H1 (cell line): ENCODE data around the gene CX3CL1. TPM values are rescaled to one million over a fixed set of nuclear protein-coding genes. Genes with fewer than 3 reads are reported as not detected.

Source experiments
- CTCF ChIA-PET: fragments of 300-600 bp; sonication (Branson Sonifier 250); formaldehyde crosslinking; loops from one replicate; lab custom pipeline; 2021; ENCODE audit not compliant: partially characterized antibody; lab: Charles Lee
- POLR2A ChIA-PET: fragments of 300-600 bp; sonication (Branson Sonifier 250); formaldehyde crosslinking; loops from one replicate; lab custom pipeline; 2021; ENCODE audit warnings: inconsistent platforms; ENCODE audit not compliant: partially characterized antibody; lab: Charles Lee
- DNase-seq, 2 experiments: peaks; one replicate each; pipeline versions ENCODE4 v3.0.0 to v3.0.0-alpha.2; 2010 to 2022; ENCODE audit warnings: low spot score in 2 of 2, low read depth in 1 of 2, mixed read lengths in 1 of 2
- FAIRE-seq: peaks from 2 replicates; lab custom pipeline; 2011; peaks lifted over from hg19 to GRCh38; lab: Jason Lieb, UNC
- H2AFZ ChIP-seq: 2 replicates; pipeline ENCODE4 v1.8.1; 2012; ENCODE audit warnings: low read length, inconsistent platforms
- H2AK5ac ChIP-seq: 2 replicates; pipeline ENCODE4 v1.6.1; 2013; ENCODE audit warnings: low read depth, low read length
- H2BK120ac ChIP-seq: replicated peaks from 2 replicates; pipeline ENCODE3; 2013; ENCODE audit warnings: low read depth, low read length, inconsistent platforms
- H2BK12ac ChIP-seq: 2 replicates; pipeline ENCODE4 v1.6.1; 2013; ENCODE audit warnings: low read depth, low read length
- H2BK15ac ChIP-seq: 2 replicates; pipeline ENCODE4 v1.6.1; 2013; ENCODE audit warnings: low read length
- H2BK20ac ChIP-seq: 2 replicates; pipeline ENCODE4 v1.6.1; 2013; ENCODE audit warnings: low read length
- H2BK5ac ChIP-seq: 2 replicates; pipeline ENCODE4 v1.6.1; 2013; ENCODE audit warnings: low read depth, low read length
- H3K14ac ChIP-seq: 2 replicates; pipeline ENCODE4 v1.6.1; 2013; ENCODE audit warnings: inconsistent platforms; ENCODE audit not compliant: insufficient read length
- H3K18ac ChIP-seq: 2 replicates; pipeline ENCODE4 v1.6.1; 2013; ENCODE audit warnings: low read length; ENCODE audit errors: extremely low read depth
- H3K23ac ChIP-seq: 2 replicates; pipeline ENCODE4 v1.6.1; 2013; ENCODE audit warnings: inconsistent platforms; ENCODE audit not compliant: insufficient read length
- H3K23me2 ChIP-seq: 2 replicates; pipeline ENCODE4 v1.6.1; 2013; ENCODE audit warnings: low read depth, low read length
- H3K27ac ChIP-seq: 2 replicates; pipeline ENCODE4 v1.6.1; 2011; ENCODE audit warnings: low read depth, low read length, inconsistent platforms
- H3K27me3 ChIP-seq, 4 experiments: replicated peaks in 1 of 4; 1 replicate in 1 of 4; 2 replicates in 3 of 4; pipeline versions ENCODE4 v1.6.1 to v1.8.1; 2011 to 2013; ENCODE audit warnings: low read length in 3 of 4, mild to moderate bottlenecking in 3 of 4, inconsistent platforms in 2 of 4, mixed read lengths in 2 of 4, moderate library complexity in 1 of 4; ENCODE audit not compliant: control insufficient read depth in 3 of 4, insufficient read depth in 3 of 4; ENCODE audit errors: extremely low read depth in 1 of 4
- H3K36me3 ChIP-seq, 4 experiments: 2 replicates each; pipeline versions ENCODE4 v1.6.1 to v1.8.1; 2011 to 2013; ENCODE audit warnings: mild to moderate bottlenecking in 4 of 4, low read length in 3 of 4, moderate library complexity in 2 of 4, control low read depth in 1 of 4, inconsistent platforms in 1 of 4; ENCODE audit not compliant: insufficient read depth in 4 of 4, control insufficient read depth in 2 of 4
- H3K4ac ChIP-seq: replicated peaks from 2 replicates; pipeline ENCODE3; 2013; ENCODE audit warnings: low read length, low read depth, mixed read lengths, inconsistent platforms; ENCODE audit not compliant: insufficient read length
- H3K4me1 ChIP-seq, 4 experiments: replicated peaks in 1 of 4; 1 replicate in 1 of 4; 2 replicates in 3 of 4; pipeline versions ENCODE4 v1.6.1 to v1.8.1; 2011 to 2013; ENCODE audit warnings: low read length in 3 of 4, inconsistent platforms in 2 of 4, mixed read lengths in 1 of 4; ENCODE audit not compliant: insufficient read depth in 4 of 4, control insufficient read depth in 3 of 4
- H3K4me2 ChIP-seq, 2 experiments: 2 replicates each; pipeline versions ENCODE4 v1.6.1 to v1.8.1; 2011 to 2013; ENCODE audit warnings: low read depth in 2 of 2, low read length in 2 of 2, control low read depth in 1 of 2, inconsistent platforms in 1 of 2, mild to moderate bottlenecking in 1 of 2; ENCODE audit not compliant: insufficient read depth in 1 of 2
- H3K4me3 ChIP-seq, 4 experiments: fragments of 200-600, 300-600 bp in 1 of 4; sonication (generic), shearing (Covaris generic), sonication (Bioruptor Twin) in 1 of 4; 2 replicates each; pipeline versions ENCODE4 v1.5.1 to v1.8.1; 2011 to 2016; ENCODE audit warnings: low read length in 4 of 4, low read depth in 3 of 4, control low read depth in 2 of 4, inconsistent platforms in 2 of 4, mild to moderate bottlenecking in 2 of 4, mixed read lengths in 1 of 4, moderate library complexity in 1 of 4; ENCODE audit not compliant: insufficient read depth in 2 of 4; ENCODE audit errors: extremely low read depth in 1 of 4
- H3K56ac ChIP-seq: replicated peaks from 2 replicates; pipeline ENCODE3; 2013; ENCODE audit warnings: low read depth, mild to moderate bottlenecking, mixed read lengths, low read length, inconsistent platforms; ENCODE audit not compliant: insufficient read length
- H3K79me1 ChIP-seq: 2 replicates; pipeline ENCODE4 v1.6.1; 2013; ENCODE audit warnings: low read depth, low read length, control low read depth
- H3K79me2 ChIP-seq, 2 experiments: 2 replicates each; pipeline versions ENCODE4 v1.6.1 to v1.8.1; 2012 to 2013; ENCODE audit warnings: low read length in 2 of 2, mild to moderate bottlenecking in 2 of 2, inconsistent platforms in 1 of 2; ENCODE audit not compliant: insufficient read depth in 2 of 2, control insufficient read depth in 1 of 2
- H3K9ac ChIP-seq, 4 experiments: replicated peaks in 1 of 4; 1 replicate in 1 of 4; 2 replicates in 3 of 4; pipeline versions ENCODE4 v1.6.1 to v1.8.1; 2011 to 2013; ENCODE audit warnings: low read depth in 3 of 4, low read length in 3 of 4, control low read depth in 2 of 4, mild to moderate bottlenecking in 2 of 4, moderate library complexity in 2 of 4, inconsistent platforms in 1 of 4; ENCODE audit errors: extremely low read depth in 1 of 4
- H3K9me3 ChIP-seq, 2 experiments: 2 replicates each; pipeline versions ENCODE4 v1.6.1 to v1.8.1; 2012 to 2013; ENCODE audit warnings: mild to moderate bottlenecking in 2 of 2, moderate library complexity in 2 of 2, control low read depth in 1 of 2, inconsistent platforms in 1 of 2, low read depth in 1 of 2, low read length in 1 of 2, mixed read lengths in 1 of 2; ENCODE audit not compliant: insufficient read depth in 2 of 2
- H4K20me1 ChIP-seq, 2 experiments: replicated peaks in 1 of 2; 2 replicates each; pipeline versions ENCODE3 to v1.8.1; 2011 to 2013; ENCODE audit warnings: inconsistent platforms in 2 of 2, low read length in 2 of 2, mild to moderate bottlenecking in 1 of 2; ENCODE audit not compliant: insufficient read depth in 2 of 2, control insufficient read depth in 1 of 2
- H4K5ac ChIP-seq: 2 replicates; pipeline ENCODE4 v1.6.1; 2013; ENCODE audit warnings: low read length, low read depth, mixed read lengths, inconsistent platforms; ENCODE audit not compliant: insufficient read length
- H4K8ac ChIP-seq: 2 replicates; pipeline ENCODE4 v1.8.0; 2013; ENCODE audit warnings: mild to moderate bottlenecking, moderate library complexity, low read length, inconsistent platforms; ENCODE audit not compliant: insufficient read depth; ENCODE audit errors: extremely low read depth
- H4K91ac ChIP-seq: replicated peaks from 2 replicates; pipeline ENCODE3; 2013; ENCODE audit warnings: low read length, mixed read lengths, inconsistent platforms; ENCODE audit not compliant: insufficient read length
- ASH2L ChIP-seq: fragments of 200-600, 300-600 bp; sonication (generic); IDR thresholded peaks from one replicate; pipeline ENCODE4 v1.7.1; 2017; ENCODE audit warnings: low read length
- BCL11A ChIP-seq, 2 experiments: IDR thresholded peaks; one replicate each; pipeline ENCODE4 v1.6.1; 2011; ENCODE audit warnings: low read depth in 2 of 2, low read length in 2 of 2, mild to moderate bottlenecking in 2 of 2
- FOSL1 ChIP-seq: IDR thresholded peaks from 2 replicates; pipeline ENCODE4 v1.6.1; 2011; ENCODE audit warnings: mild to moderate bottlenecking, low read depth, low read length, moderate library complexity; ENCODE audit not compliant: insufficient read depth
- GTF2F1 ChIP-seq: IDR thresholded peaks from 2 replicates; pipeline ENCODE4 v1.6.1; 2012; ENCODE audit warnings: low read depth, low read length, improper control_type of control experiment, borderline replicate concordance
- RBBP5 ChIP-seq: IDR thresholded peaks from 2 replicates; pipeline ENCODE4 v1.7.1; 2012; ENCODE audit warnings: low read depth, mild to moderate bottlenecking, inconsistent platforms, low read length, moderate library complexity, borderline replicate concordance
- SIN3A ChIP-seq, 2 experiments: IDR thresholded peaks in 1 of 2; conservative IDR thresholded peaks in 1 of 2; 2 replicates each; pipeline ENCODE4 v1.6.1; 2011 to 2012; ENCODE audit warnings: low read length in 2 of 2, improper control_type of control experiment in 1 of 2, low read depth in 1 of 2, mild to moderate bottlenecking in 1 of 2
- SIX5 ChIP-seq: IDR thresholded peaks from 2 replicates; pipeline ENCODE4 v1.6.1; 2011; ENCODE audit warnings: mild to moderate bottlenecking, low read depth, low read length
- SUZ12 ChIP-seq: fragments of 200-600 bp; sonication (generic); IDR thresholded peaks from 2 replicates; pipeline ENCODE4 v1.6.1; 2012; ENCODE audit warnings: mild to moderate bottlenecking, inconsistent platforms, low read length, moderate library complexity, mixed read lengths
- TAF1 ChIP-seq: IDR thresholded peaks from 2 replicates; pipeline ENCODE4 v1.6.1; 2011; ENCODE audit warnings: mild to moderate bottlenecking, low read depth, low read length
- YY1 ChIP-seq: IDR thresholded peaks from 2 replicates; pipeline ENCODE4 v1.6.1; 2011; ENCODE audit warnings: low read depth, mild to moderate bottlenecking, low read length
- WGBS, 2 experiments: shearing (Covaris generic) in 1 of 2; methylation state at CpG; one replicate each; pipeline versions ENCODE4 v1.1.6 to v1.1.7; 2013 to 2015; ENCODE audit warnings: low lambda C conversion rate in 2 of 2, mixed read lengths in 2 of 2, inconsistent platforms in 1 of 2, low coverage in 1 of 2, missing lambda C conversion rate in 1 of 2; ENCODE audit not compliant: insufficient replicate concordance in 2 of 2, insufficient coverage in 1 of 2, insufficient read length in 1 of 2; ENCODE audit errors: extremely low coverage in 1 of 2, missing lambda C conversion rate in 1 of 2; 5-methylcytosine and 5-hydroxymethylcytosine counted together
- polyA plus RNA-seq, 7 experiments: library from polyadenylated mRNA; depleted of rRNA in 3 of 7; stranded (reverse) in 5 of 7; unstranded in 2 of 7; fragments of >200 nt in 5 of 7; fragments of 200-250 nt in 2 of 7; gene quantifications; 1 replicate in 5 of 7; 2 replicates in 1 of 7; 4 replicates in 1 of 7; pipeline versions ENCODE4 v1.2.1 to v1.2.3, GENCODE V29; 2011 to 2013; ENCODE audit warnings: missing spikeins in 2 of 7, mixed read lengths in 2 of 7
- total RNA-seq: library from RNA; stranded (reverse); fragmentation: NEBNext Ultra II Directional; extraction: Animal tissue kit (Norgen Biotek cat#: 25700); gene quantifications from 2 replicates; pipeline ENCODE4 v1.2.1, GENCODE V29; 2021
- TF ChIP-seq, protein P1 (sequence below): IDR thresholded peaks from 2 replicates; pipeline ENCODE4 v1.6.1; 2011; ENCODE audit warnings: low read depth, mild to moderate bottlenecking, low read length; ENCODE audit not compliant: insufficient read depth
- TF ChIP-seq, protein P2 (sequence below): IDR thresholded peaks from 2 replicates; pipeline ENCODE4 v1.6.1; 2011; ENCODE audit warnings: low read length, improper control_type of control experiment

Gene CX3CL1
- total and polyA plus RNA-seq, 2 of the 8 experiments (the other 6 are each of a cell fraction or from before 2014, with no cell fraction given): 1.4 to 3.0 TPM

DNA sequence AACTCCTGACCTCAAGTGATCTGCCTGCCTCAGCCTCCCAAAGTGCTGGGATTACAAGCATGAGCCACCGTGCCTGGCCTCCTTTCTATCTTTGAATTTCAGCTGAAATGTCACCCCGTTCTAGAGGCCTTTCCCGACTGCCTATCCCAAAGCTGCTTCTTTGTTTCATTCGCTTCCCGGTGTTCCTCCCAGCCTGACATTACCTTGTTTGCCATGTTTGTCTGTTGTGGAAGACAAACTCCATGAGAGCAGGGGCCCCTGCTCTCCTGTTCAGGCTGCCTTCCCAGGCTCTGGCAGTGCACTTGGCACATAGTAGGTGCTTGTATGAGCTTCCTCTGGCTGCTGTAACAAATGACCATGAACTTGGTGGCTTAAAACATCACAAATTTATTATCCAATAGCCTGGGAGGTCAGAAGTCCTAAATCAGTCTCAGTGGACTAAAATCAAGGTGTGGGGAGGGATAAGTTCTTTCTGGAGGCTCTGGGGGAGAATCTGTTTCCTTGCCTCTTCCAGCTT is 16.3 kb upstream of the CX3CL1 start:
- WGBS, 2 experiments: 88% methylated on average over 5 of the region's 5 CpGs; no CpG with 5 or more reads in 1 of the 2 experiments
- Histone ChIP-seq H2BK12ac (no peak overlapping the region), H3K9me3 (no peaks in the 10 kb centered on the region), H3K18ac (no peak overlapping the region), H3K14ac (no peak overlapping the region), H2BK120ac (no peak overlapping the region), H3K27ac (no peak overlapping the region), H3K4me3 (no peak overlapping the region), H3K23me2 (no peaks in the 10 kb centered on the region; the same call in 1 of the 2 replicates), H3K79me2 (no peaks in the 10 kb centered on the region), H3K4me1 (peaks cover 0 to 2% (median 0%) of the 10 kb centered on the region in 4 experiments; a peak in 2 of 7 replicates), H2AFZ (no peak overlapping the region), H2BK15ac (no peak overlapping the region), H3K4me2 (no peak overlapping the region), H3K27me3 (no peaks in the 10 kb centered on the region), H3K9ac (no peak overlapping the region), H3K4ac (no peak overlapping the region), H3K79me1 (no peaks in the 10 kb centered on the region), H2AK5ac (no peak overlapping the region), H4K5ac (no peak overlapping the region), H3K36me3 (no peaks in the 10 kb centered on the region), H4K8ac (no peak overlapping the region), H4K20me1 (no peaks in the 10 kb centered on the region), H2BK20ac (no peak overlapping the region), H3K56ac (no peak overlapping the region), H4K91ac (no peak overlapping the region), H3K23ac (no peak overlapping the region), H2BK5ac (no peak overlapping the region)
- POLR2A ChIA-PET: no interaction called here
- CTCF ChIA-PET: interaction anchor here (1.1 to 1.3 kb wide), 2 partner anchors 55 to 61 kb away, joined by 4 to 5 read pairs; no protein-coding TSS in a partner anchor
- no peak for DNase-seq
- no peak for FAIRE-seq
- no peak for TF ChIP-seq BCL11A (IDR thresholded peaks at IDR 0.05; ENCODE audit: low read depth in 2 of 2, low read length in 2 of 2)
- TF ChIP-seq, protein P1, sequence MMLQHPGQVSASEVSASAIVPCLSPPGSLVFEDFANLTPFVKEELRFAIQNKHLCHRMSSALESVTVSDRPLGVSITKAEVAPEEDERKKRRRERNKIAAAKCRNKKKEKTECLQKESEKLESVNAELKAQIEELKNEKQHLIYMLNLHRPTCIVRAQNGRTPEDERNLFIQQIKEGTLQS: no peak
- no peak for TF ChIP-seq GTF2F1
- TF ChIP-seq, protein P2, sequence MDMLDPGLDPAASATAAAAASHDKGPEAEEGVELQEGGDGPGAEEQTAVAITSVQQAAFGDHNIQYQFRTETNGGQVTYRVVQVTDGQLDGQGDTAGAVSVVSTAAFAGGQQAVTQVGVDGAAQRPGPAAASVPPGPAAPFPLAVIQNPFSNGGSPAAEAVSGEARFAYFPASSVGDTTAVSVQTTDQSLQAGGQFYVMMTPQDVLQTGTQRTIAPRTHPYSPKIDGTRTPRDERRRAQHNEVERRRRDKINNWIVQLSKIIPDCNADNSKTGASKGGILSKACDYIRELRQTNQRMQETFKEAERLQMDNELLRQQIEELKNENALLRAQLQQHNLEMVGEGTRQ: no peak
- TF ChIP-seq SIN3A (conservative IDR thresholded peaks at IDR 0.05 in 1 of 2, IDR thresholded peaks at IDR 0.05 in 1 of 2; ENCODE audit: low read depth in 1 of 2, low read length in 2 of 2): no peak
- no peak for TF ChIP-seq YY1
- no peak for TF ChIP-seq SIX5
- TF ChIP-seq ASH2L: no peak
- no peak for TF ChIP-seq RBBP5
- TF ChIP-seq FOSL1: no peak
- TF ChIP-seq SUZ12: no peak
- no peak for TF ChIP-seq TAF1
